Measurements from ENCODE around the gene NT5DC3. TPM values are rescaled to one million over a fixed set of nuclear protein-coding genes. Genes with fewer than 3 reads are reported as not detected.

Gene NT5DC3
- polyA plus RNA-seq, 2 of the 4 experiments (the other 2 are of a cell fraction): 5.2 to 5.6 TPM

GRCh38 chr12:103736572-103736971 is 104.5 kb downstream of the NT5DC3 start (continued):
- TF ChIP-seq ZNF302 (CRISPR knock-in tag; IDR thresholded peaks at IDR 0.05) (no peak), TP53 (CRISPR knock-in tag; IDR thresholded peaks at IDR 0.05) (no peak), PBX3 (IDR thresholded peaks at IDR 0.05) (no peak)

GRCh38 chr12:103735291-103735690 is 105.7 kb downstream of the NT5DC3 start:
- no peak overlapping the region for H3K27ac ChIP-seq
- H3K4me1 ChIP-seq: no peaks in the 10 kb centered on the region
- TF ChIP-seq MAZ (IDR thresholded peaks at IDR 0.05; ENCODE audit: borderline replicate concordance, low read depth, low read length) (no peak), RFX5 (IDR thresholded peaks at IDR 0.05) (no peak), ESRRA (IDR thresholded peaks at IDR 0.05; ENCODE audit: borderline replicate concordance, low read length) (no peak), HOXA7 (CRISPR knock-in tag; IDR thresholded peaks at IDR 0.05) (no peak), POLR2A (IDR thresholded peaks at IDR 0.05; ENCODE audit: low read length) (no peak), MAFK (IDR thresholded peaks at IDR 0.05; ENCODE audit: partially characterized antibody) (no peak), FOXS1 (CRISPR knock-in tag; IDR thresholded peaks at IDR 0.05) (no peak), ZFP36 (IDR thresholded peaks at IDR 0.05; ENCODE audit: borderline replicate concordance, partially characterized antibody) (no peak), E2F6 (IDR thresholded peaks at IDR 0.05; ENCODE audit: borderline replicate concordance, low read depth) (no peak), ZC3H11A (IDR thresholded peaks at IDR 0.05) (no peak), ZSCAN20 (CRISPR knock-in tag; IDR thresholded peaks at IDR 0.05) (no peak), RAD21 (conservative IDR thresholded peaks at IDR 0.05 in 1 of 2, IDR thresholded peaks at IDR 0.05 in 1 of 2) (no peak), HOXB5 (CRISPR knock-in tag; IDR thresholded peaks at IDR 0.05) (no peak), SMC3 (IDR thresholded peaks at IDR 0.05) (no peak), CTCF (IDR thresholded peaks at IDR 0.05) (no peak)
- DNase-seq (ENCODE audit: low read depth in 1 of 2, low spot score in 1 of 2) (no peak), FAIRE-seq (no peak), ATAC-seq (no peak)
- CTCF ChIA-PET: interaction anchor here (0.9 to 1.1 kb wide), 2 partner anchors 107 to 109 kb away, joined by 3 read pairs; no protein-coding TSS in a partner anchor
- POLR2A ChIA-PET: no interaction called here
- 47% methylated on average over 8 of the region's 8 CpGs for WGBS (ENCODE audit: missing lambda C conversion rate)
- no peak overlapping the region for H3K4me2 ChIP-seq
- peaks cover 20% of the 10 kb centered on the region; the same call in 2 of the 3 replicates for H3K9me3 ChIP-seq
- no peak overlapping the region for H3K4me3 ChIP-seq

GRCh38 chr12:103734863-103735262 is 106.2 kb downstream of the NT5DC3 start:
- H3K4me1 ChIP-seq: no peaks in the 10 kb centered on the region
- POLR2A ChIA-PET: no interaction called here
- H3K27ac ChIP-seq: no peak overlapping the region
- peaks cover 20% of the 10 kb centered on the region; the same call in 2 of the 3 replicates for H3K9me3 ChIP-seq
- ATAC-seq: no peak
- CTCF ChIA-PET: interaction anchor here (1.1 kb wide), 1 partner anchor 108 kb away, joined by 3 read pairs; no protein-coding TSS in a partner anchor
- no peak for DNase-seq (ENCODE audit: low read depth in 1 of 2, low spot score in 1 of 2)
- H3K4me2 ChIP-seq: no peak overlapping the region
- no peak overlapping the region for H3K4me3 ChIP-seq
- TF ChIP-seq HOXB13 (CRISPR knock-in tag; IDR thresholded peaks at IDR 0.05; ENCODE audit: low read depth) (no peak), CHD2 (IDR thresholded peaks at IDR 0.05; ENCODE audit: low read length, partially characterized antibody) (no peak), POLR2A (IDR thresholded peaks at IDR 0.05; ENCODE audit: low read length) (no peak), EHF (CRISPR knock-in tag; IDR thresholded peaks at IDR 0.05) (no peak), TFCP2L1 (CRISPR knock-in tag; IDR thresholded peaks at IDR 0.05) (no peak), RFX5 (IDR thresholded peaks at IDR 0.05) (no peak), KDM1A (IDR thresholded peaks at IDR 0.05; ENCODE audit: low read depth) (no peak)
- no peak for FAIRE-seq
- WGBS (ENCODE audit: missing lambda C conversion rate): 23% methylated on average over 2 of the region's 2 CpGs
